Activated B cell treated with CpG ODN at 0.5 μM for 24 hours (primary cell): ENCODE results near the gene KLK8. TPM values are rescaled to one million over a fixed set of nuclear protein-coding genes. Genes with fewer than 3 reads are reported as not detected.

ENCODE experiments used
- ATAC-seq: fragments of 200-7000 bp; cut with Tn5 transposase; one replicate; pipeline ENCODE4 v1.10.0; 2021; ENCODE audit warnings: low read depth, mild to moderate bottlenecking, moderate library complexity
- CTCF ChIA-PET: fragments of 350-600 bp; sonication (Branson Sonifier 250); formaldehyde crosslinking; loops from one replicate; lab custom pipeline; 2021; ENCODE audit warnings: antibody characterized with exemption; lab: Charles Lee
- POLR2A ChIA-PET: fragments of 350-600 bp; sonication (Branson Sonifier 250); formaldehyde crosslinking; loops from one replicate; lab custom pipeline; 2021; ENCODE audit warnings: antibody characterized with exemption; lab: Charles Lee
- DNase-seq: peaks from one replicate; pipeline ENCODE4 v3.0.0; 2022
- H3K27ac Mint-ChIP-seq: one replicate; pipeline ENCODE4 v1.8.0; 2020; ENCODE audit warnings: mixed read lengths
- H3K27me3 Mint-ChIP-seq: one replicate; pipeline ENCODE4 v1.8.0; 2021; ENCODE audit warnings: mixed read lengths
- H3K36me3 Mint-ChIP-seq: one replicate; pipeline ENCODE4 v1.8.0; 2021; ENCODE audit warnings: low read depth, mixed read lengths
- H3K4me1 Mint-ChIP-seq: one replicate; pipeline ENCODE4 v1.8.0; 2021; ENCODE audit warnings: mixed read lengths
- H3K4me3 Mint-ChIP-seq: one replicate; pipeline ENCODE4 v1.8.0; 2020; ENCODE audit warnings: mild to moderate bottlenecking, mixed read lengths
- H3K9me3 Mint-ChIP-seq: one replicate; pipeline ENCODE4 v1.8.0; 2020; ENCODE audit warnings: mixed read lengths
- CTCF ChIP-seq: fragments of 200-600 bp; IDR thresholded peaks from one replicate; pipeline ENCODE4 v1.8.0; 2022; ENCODE audit warnings: antibody characterized with exemption, mild to moderate bottlenecking
- intact Hi-C: fragments of 100-400 bp; cut with micrococcal nuclease; formaldehyde crosslinking; loops from one replicate; pipeline ENCODE4 v1.15.1; 2024
- total RNA-seq: library from RNA; stranded (reverse); gene quantifications from 2 replicates; pipeline ENCODE4 v1.2.3, GENCODE V29; 2022

Gene KLK8
- total RNA-seq, 1 donor from 2014 or later, result not detected

DNA sequence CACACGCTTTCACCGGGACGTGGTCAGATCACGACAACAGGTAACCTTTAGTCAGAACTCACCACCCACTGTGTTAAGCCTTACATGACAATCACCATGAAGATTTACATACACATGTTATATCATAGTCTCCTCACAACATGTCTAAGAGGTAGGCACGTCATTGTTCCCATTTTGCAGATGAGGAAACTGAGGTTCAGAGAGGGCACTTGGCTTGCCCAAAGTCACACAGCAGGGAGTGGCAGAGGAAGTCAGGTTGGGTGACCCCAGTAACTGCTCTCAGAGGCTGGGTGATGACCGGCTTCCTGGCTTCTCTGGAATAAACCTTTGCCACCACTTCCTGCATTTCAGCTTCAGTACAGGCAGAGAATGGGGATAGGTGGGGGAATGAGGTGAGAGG is 12.8 kb upstream of the KLK8 start:
- ChIA-PET POLR2A (interaction anchor here (0.7 kb wide), 1 partner anchor 656 kb away, joined by 3 read pairs; no protein-coding TSS in a partner anchor), CTCF (no interaction called here)
- H3K36me3 Mint-ChIP-seq, result no peaks in the 10 kb centered on the region
- peaks cover 48% of the 10 kb centered on the region for H3K27me3 Mint-ChIP-seq
- no peak for DNase-seq
- no peak for TF ChIP-seq CTCF
- peaks cover 10% of the 10 kb centered on the region for H3K4me1 Mint-ChIP-seq
- intact Hi-C loops, result no loop called here
- ATAC-seq, result no peak
- no peak overlapping the region for H3K4me3 Mint-ChIP-seq
- H3K27ac Mint-ChIP-seq, result no peak overlapping the region
- no peaks in the 10 kb centered on the region for H3K9me3 Mint-ChIP-seq

DNA sequence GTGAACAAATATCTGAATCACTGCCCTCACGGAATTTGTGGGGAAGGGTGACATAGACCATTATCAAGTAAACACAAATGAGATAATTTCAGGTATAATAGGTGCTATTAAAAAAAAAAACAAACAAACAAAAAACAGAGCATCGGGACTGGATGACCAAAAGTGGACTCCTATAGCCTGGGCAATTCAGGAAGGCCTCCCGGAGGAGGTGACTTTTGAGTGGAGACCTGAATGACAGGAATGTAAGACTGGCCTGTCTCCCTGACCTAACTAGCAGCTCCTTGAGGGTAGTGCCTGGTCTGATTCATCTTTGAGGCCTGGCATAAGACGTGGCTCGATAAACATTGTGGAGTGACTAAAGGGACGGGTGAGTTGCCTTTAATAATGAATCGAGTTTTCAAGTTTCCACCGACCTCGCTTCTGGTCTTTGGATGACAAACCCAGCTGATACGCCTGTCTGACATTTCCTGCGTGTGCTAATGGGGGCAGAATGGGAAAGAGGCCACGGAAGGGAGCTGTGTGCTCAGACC is 11.3 kb upstream of the KLK8 start:
- ATAC-seq (no peak), DNase-seq (no peak)
- peaks cover 43% of the 10 kb centered on the region for H3K27me3 Mint-ChIP-seq
- no peaks in the 10 kb centered on the region for H3K9me3 Mint-ChIP-seq
- no peak overlapping the region for H3K4me3 Mint-ChIP-seq
- peaks cover 6% of the 10 kb centered on the region for H3K4me1 Mint-ChIP-seq
- no peak for TF ChIP-seq CTCF
- ChIA-PET POLR2A (no interaction called here), CTCF (no interaction called here)
- H3K27ac Mint-ChIP-seq, result no peak overlapping the region
- H3K36me3 Mint-ChIP-seq, result no peaks in the 10 kb centered on the region
- intact Hi-C loops, result no loop called here

- Mint-ChIP-seq H3K27ac (no peak overlapping the region), H3K36me3 (no peaks in the 10 kb centered on the region), H3K4me1 (no peaks in the 10 kb centered on the region), H3K4me3 (no peak overlapping the region), H3K27me3 (peaks cover 24% of the 10 kb centered on the region), H3K9me3 (no peaks in the 10 kb centered on the region)
- TF ChIP-seq CTCF, result no peak
- ChIA-PET POLR2A (no interaction called here), CTCF (no interaction called here)
- DNase-seq (no peak), ATAC-seq (no peak)
- intact Hi-C loops, result no loop called here
These were observed 8.8 kb upstream of the KLK8 start for GRCh38 chr19:51010066-51010795.

DNA sequence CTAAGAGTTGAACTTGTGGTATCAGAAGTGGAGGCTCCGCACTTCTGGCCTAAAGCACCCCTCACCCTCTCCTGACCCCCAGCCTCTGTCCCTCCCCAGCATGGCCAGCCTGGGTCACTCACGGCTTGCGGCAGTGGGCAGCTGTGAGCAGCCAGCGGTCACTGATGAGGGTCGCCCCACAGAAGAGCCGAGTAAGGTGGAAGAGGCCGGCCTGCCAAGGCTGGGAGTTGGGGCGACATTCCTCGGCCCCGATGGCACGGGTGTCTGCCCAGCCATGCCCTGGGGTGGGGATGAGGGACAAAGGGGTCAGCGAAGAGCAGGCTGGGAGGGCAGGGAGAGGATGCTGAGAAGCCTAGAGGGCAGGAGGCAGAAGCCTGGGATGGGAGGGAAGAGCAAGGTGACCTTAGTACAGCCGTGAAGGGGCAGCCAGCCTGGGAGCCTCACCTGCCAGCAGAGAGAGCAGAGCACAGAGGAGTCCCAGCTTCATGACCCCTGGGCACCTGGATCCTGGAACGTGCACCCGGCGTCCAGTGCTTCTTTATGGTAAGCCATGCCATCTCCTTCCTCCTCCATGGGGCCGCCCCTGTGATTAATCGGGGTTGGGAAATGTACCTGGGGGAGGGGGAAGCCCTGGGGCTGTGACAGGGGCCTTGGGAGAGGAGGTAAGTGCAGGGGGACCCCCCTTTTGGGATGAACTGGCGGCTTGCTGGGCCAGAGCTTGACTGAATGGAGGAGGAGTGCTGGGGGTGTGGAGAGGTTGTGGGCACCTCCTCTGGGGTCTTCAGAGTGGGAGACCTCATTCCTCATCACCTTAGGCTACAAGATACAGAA is 7.9 kb upstream of the KLK8 start:
- CTCF ChIA-PET, result no interaction called here
- Mint-ChIP-seq H3K36me3 (no peaks in the 10 kb centered on the region), H3K9me3 (no peaks in the 10 kb centered on the region), H3K4me3 (no peak overlapping the region), H3K4me1 (no peaks in the 10 kb centered on the region), H3K27me3 (peaks cover 17% of the 10 kb centered on the region), H3K27ac (no peak overlapping the region)
- TF ChIP-seq CTCF, result no peak
- ATAC-seq (no peak), DNase-seq (no peak)
- intact Hi-C loops, result no loop called here
- POLR2A ChIA-PET, result no interaction called here

- Mint-ChIP-seq H3K4me1 (no peaks in the 10 kb centered on the region), H3K27ac (no peak overlapping the region), H3K36me3 (no peaks in the 10 kb centered on the region), H3K9me3 (no peaks in the 10 kb centered on the region), H3K4me3 (no peak overlapping the region), H3K27me3 (peaks cover 9% of the 10 kb centered on the region)
- ChIA-PET CTCF (no interaction called here), POLR2A (no interaction called here)
- no peak for ATAC-seq
- intact Hi-C loops, result no loop called here
- DNase-seq, result no peak
- TF ChIP-seq CTCF, result no peak
These were observed 6.1 kb upstream of the KLK8 start for GRCh38 chr19:51007488-51007887.
